Transverse colon (tissue), 4 donors: ENCODE measurements around the gene CRADD.

Experiments
- CTCF ChIP-seq, 5 experiments: fragments of 200-600 bp in 3 of 5; fragments of 450-650 bp in 2 of 5; sonication (generic) in 3 of 5; IDR thresholded peaks; 1 replicate in 2 of 5; 2 replicates in 3 of 5; pipeline ENCODE4 v1.5.1; 2016 to 2017; ENCODE audit warnings: antibody characterized with exemption in 5 of 5, inconsistent platforms in 3 of 5, mild to moderate bottlenecking in 2 of 5, moderate library complexity in 1 of 5
- EP300 ChIP-seq: sonication (generic); formaldehyde crosslinking; IDR thresholded peaks from one replicate; pipeline ENCODE4 v1.6.1; 2017; ENCODE audit warnings: antibody characterized with exemption, low read depth
- POLR2A ChIP-seq: fragments of 450-650 bp; IDR thresholded peaks from one replicate; pipeline ENCODE4 v1.6.1; 2016; ENCODE audit warnings: antibody characterized with exemption, mild to moderate bottlenecking, moderate library complexity
- POLR2AphosphoS5 ChIP-seq, 3 donors: sonication (generic); formaldehyde crosslinking; IDR thresholded peaks; one replicate each; pipeline ENCODE4 v1.6.1; 2016; ENCODE audit warnings: antibody characterized with exemption in 3 of 3

GRCh38 chr12:93709386-93709785 lies 32.2 kb downstream of the CRADD start:
- TF ChIP-seq CTCF (IDR thresholded peaks at IDR 0.05): no peak
- TF ChIP-seq POLR2A: no peak
- no peak for TF ChIP-seq POLR2AphosphoS5 (IDR thresholded peaks at IDR 0.05)
- no peak for TF ChIP-seq EP300
